ENCODE results near the gene CCNT2. TPM values are rescaled to one million over a fixed set of nuclear protein-coding genes. Genes with fewer than 3 reads are reported as not detected.

The CCNT2 gene
- total and polyA plus RNA-seq, 4 donors: 6.0 to 33.0 (median 14.9) TPM

GRCh38 chr2:134927195-134927594 lies 8.6 kb downstream of the CCNT2 start:
- no peak overlapping the region for H3K9ac ChIP-seq (ENCODE audit: low read depth in 1 of 2, low read length in 2 of 2)
- TF ChIP-seq TAF1 (conservative IDR thresholded peaks at IDR 0.05): no peak
- no peak for TF ChIP-seq RXRA (IDR thresholded peaks at IDR 0.05)
- H3K4me3 ChIP-seq (ENCODE audit: low read depth in 1 of 3, low read length in 3 of 3): no peak overlapping the region
- WGBS: 91% methylated on average over 3 of the region's 3 CpGs
- H3K9me3 ChIP-seq (ENCODE audit: control insufficient read depth in 4 of 4, low read length in 3 of 4): no peaks in the 10 kb centered on the region
- H3K27ac ChIP-seq (ENCODE audit: low read depth in 1 of 2, low read length in 2 of 2): no peak overlapping the region
- peaks cover 9 to 44% (median 39%) of the 10 kb centered on the region in 4 donors for H3K4me1 ChIP-seq (ENCODE audit: control insufficient read depth in 4 of 4, insufficient read depth in 4 of 4, low read length in 3 of 4)
- no peak for DNase-seq (ENCODE audit: low spot score)
- H3K27me3 ChIP-seq (ENCODE audit: control insufficient read depth in 4 of 4, insufficient read depth in 4 of 4, low read length in 3 of 4): no peaks in the 10 kb centered on the region
- H3K36me3 ChIP-seq (ENCODE audit: control insufficient read depth in 4 of 4, insufficient read depth in 3 of 4, low read depth in 1 of 4, low read length in 3 of 4): no peaks in the 10 kb centered on the region

DNA sequence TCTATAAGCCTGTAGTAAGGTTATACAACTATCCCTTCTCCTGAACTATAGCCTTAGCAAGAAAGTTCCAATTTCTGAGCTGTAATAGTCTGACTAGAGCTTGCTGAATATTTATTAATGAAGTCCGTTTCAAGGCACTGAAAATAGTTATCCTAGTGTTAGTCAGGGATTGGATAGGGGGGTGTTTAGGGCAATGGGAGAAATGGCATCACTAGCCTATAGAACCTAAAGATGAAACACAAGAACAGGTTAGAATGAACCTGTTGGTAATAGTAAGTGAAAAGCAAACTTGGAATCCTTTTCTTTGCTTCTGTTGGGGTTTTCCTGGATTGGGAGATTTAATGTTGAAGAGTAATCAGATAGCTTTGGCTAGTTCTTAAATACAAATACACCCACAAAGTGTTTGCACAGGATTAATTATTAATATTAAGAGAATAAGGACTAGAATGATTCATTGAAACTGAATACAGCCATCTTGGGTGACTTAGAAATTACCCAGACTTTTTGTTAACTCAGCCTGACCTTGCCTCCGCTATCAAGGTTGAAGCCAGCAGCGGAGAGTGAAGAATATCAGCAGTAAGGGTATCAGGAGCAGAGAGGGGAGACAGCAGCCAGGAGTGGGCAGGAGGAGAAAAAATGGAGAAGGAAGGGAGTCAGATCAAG lies 14.4 kb downstream of the CCNT2 start:
- Histone ChIP-seq H3K9ac (ENCODE audit: low read depth in 1 of 2, low read length in 2 of 2) (no peak overlapping the region), H3K36me3 (ENCODE audit: control insufficient read depth in 4 of 4, insufficient read depth in 3 of 4, low read depth in 1 of 4, low read length in 3 of 4) (peaks cover 0 to 3% (median 1%) of the 10 kb centered on the region in 4 donors), H3K4me3 (ENCODE audit: low read depth in 1 of 3, low read length in 3 of 3) (peak overlapping the region in 2 of 3 donors; percentile 20 to 34), H3K9me3 (ENCODE audit: control insufficient read depth in 4 of 4, low read length in 3 of 4) (no peaks in the 10 kb centered on the region), H3K27me3 (ENCODE audit: control insufficient read depth in 4 of 4, insufficient read depth in 4 of 4, low read length in 3 of 4) (no peaks in the 10 kb centered on the region), H3K4me1 (ENCODE audit: control insufficient read depth in 4 of 4, insufficient read depth in 4 of 4, low read length in 3 of 4) (peaks cover 10 to 57% (median 46%) of the 10 kb centered on the region in 4 donors), H3K27ac (ENCODE audit: low read depth in 1 of 2, low read length in 2 of 2) (peak overlapping the region; percentile 71 to 77)
- 52% methylated on average over 3 of the region's 3 CpGs for WGBS
- no peak for DNase-seq (ENCODE audit: low spot score)
- TF ChIP-seq SP1 (IDR thresholded peaks at IDR 0.05) (peak; percentile 51), GABPA (IDR thresholded peaks at IDR 0.05 in 1 of 2, conservative IDR thresholded peaks at IDR 0.05 in 1 of 2) (no peak), HNF4G (IDR thresholded peaks at IDR 0.05) (no peak), FOXA1 (IDR thresholded peaks at IDR 0.05) (no peak), JUND (IDR thresholded peaks at IDR 0.05) (peak in 1 of 2 donors; percentile 36), RXRA (IDR thresholded peaks at IDR 0.05) (peak; percentile 30 to 32), MAX (IDR thresholded peaks at IDR 0.05) (no peak), TAF1 (conservative IDR thresholded peaks at IDR 0.05) (no peak), EGR1 (IDR thresholded peaks at IDR 0.05; ENCODE audit: low read depth in 2 of 2) (no peak), FOXA2 (IDR thresholded peaks at IDR 0.05) (no peak), RAD21 (IDR thresholded peaks at IDR 0.05) (peak in 1 of 2 donors; percentile 19), HNF4A (conservative IDR thresholded peaks at IDR 0.05) (peak; percentile 26 to 40), REST (IDR thresholded peaks at IDR 0.05) (peak; percentile 25), ZBTB33 (IDR thresholded peaks at IDR 0.05) (peak; percentile 28), NR2F2 (IDR thresholded peaks at IDR 0.05) (no peak), CTCF (IDR thresholded peaks at IDR 0.05; ENCODE audit: low read depth, low read length, missing input control) (no peak), YY1 (IDR thresholded peaks at IDR 0.05) (peak; percentile 94)
- TF ChIP-seq, protein P1, sequence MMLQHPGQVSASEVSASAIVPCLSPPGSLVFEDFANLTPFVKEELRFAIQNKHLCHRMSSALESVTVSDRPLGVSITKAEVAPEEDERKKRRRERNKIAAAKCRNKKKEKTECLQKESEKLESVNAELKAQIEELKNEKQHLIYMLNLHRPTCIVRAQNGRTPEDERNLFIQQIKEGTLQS (IDR thresholded peaks at IDR 0.05): no peak

Measured in liver (tissue), 9 donors.